OCI-LY3 (cell line): ENCODE data around the gene AHSG.

ENCODE experiments used
- H2AFZ ChIP-seq: fragments of 200-600, 300-600 bp; shearing (Covaris generic); 2 replicates; pipeline ENCODE4 v1.6.0; 2014; ENCODE audit warnings: antibody characterized with exemption, low read depth, low read length
- H3K27ac ChIP-seq: fragments of 200-600, 300-600 bp; sonication (generic); 2 replicates; pipeline ENCODE4 v1.5.1; 2014; ENCODE audit warnings: mild to moderate bottlenecking, low read length, moderate library complexity, mixed read lengths
- H3K27me3 ChIP-seq: fragments of 200-600, 300-600 bp; sonication (generic); 2 replicates; pipeline ENCODE4 v1.6.1; 2014; ENCODE audit warnings: low read depth, low read length, mixed read lengths
- H3K36me3 ChIP-seq: fragments of 200-600, 300-600 bp; sonication (generic); replicated peaks from 2 replicates; pipeline ENCODE3; 2014; ENCODE audit warnings: low read depth, low read length, mixed read lengths
- H3K4me1 ChIP-seq: fragments of 300-600, 200-600 bp; sonication (generic); 2 replicates; pipeline ENCODE4 v1.6.1; 2014; ENCODE audit warnings: low read length, mixed read lengths
- H3K4me2 ChIP-seq: fragments of 200-600, 300-600 bp; sonication (generic); 2 replicates; pipeline ENCODE4 v1.6.1; 2014; ENCODE audit warnings: low read length, mixed read lengths
- H3K4me3 ChIP-seq: fragments of 300-600, 200-600 bp; sonication (generic); 2 replicates; pipeline ENCODE4 v1.5.1; 2014; ENCODE audit warnings: antibody characterized with exemption, mild to moderate bottlenecking, low read length, moderate library complexity
- H3K79me2 ChIP-seq: fragments of 300-600, 200-600 bp; shearing (Covaris generic); 2 replicates; pipeline ENCODE4 v1.6.1; 2014; ENCODE audit warnings: mild to moderate bottlenecking, low read length, mixed read lengths
- H3K9ac ChIP-seq: fragments of 300-600, 200-600 bp; shearing (Covaris generic); 2 replicates; pipeline ENCODE4 v1.6.0; 2014; ENCODE audit warnings: mild to moderate bottlenecking, low read length, moderate library complexity
- H3K9me3 ChIP-seq: fragments of 200-600, 300-600 bp; shearing (Covaris generic); 2 replicates; pipeline ENCODE4 v1.6.1; 2014; ENCODE audit warnings: low read length, mixed read lengths; ENCODE audit not compliant: insufficient read depth
- H4K20me1 ChIP-seq: fragments of 200-600, 300-600 bp; sonication (generic); 2 replicates; pipeline ENCODE4 v1.6.1; 2016; ENCODE audit warnings: low read length, mixed read lengths; ENCODE audit not compliant: insufficient read depth
- CTCF ChIP-seq: fragments of 200-600, 300-600 bp; sonication (generic); IDR thresholded peaks from 2 replicates; pipeline ENCODE4 v1.5.1; 2014; ENCODE audit warnings: antibody characterized with exemption, low read length, low read depth
- EZH2phosphoT487 ChIP-seq: fragments of 200-600 bp; shearing (Covaris generic); IDR thresholded peaks from 2 replicates; pipeline ENCODE4 v1.6.1; 2018; ENCODE audit warnings: antibody characterized with exemption, mixed run types, low read depth

Gene AHSG

DNA sequence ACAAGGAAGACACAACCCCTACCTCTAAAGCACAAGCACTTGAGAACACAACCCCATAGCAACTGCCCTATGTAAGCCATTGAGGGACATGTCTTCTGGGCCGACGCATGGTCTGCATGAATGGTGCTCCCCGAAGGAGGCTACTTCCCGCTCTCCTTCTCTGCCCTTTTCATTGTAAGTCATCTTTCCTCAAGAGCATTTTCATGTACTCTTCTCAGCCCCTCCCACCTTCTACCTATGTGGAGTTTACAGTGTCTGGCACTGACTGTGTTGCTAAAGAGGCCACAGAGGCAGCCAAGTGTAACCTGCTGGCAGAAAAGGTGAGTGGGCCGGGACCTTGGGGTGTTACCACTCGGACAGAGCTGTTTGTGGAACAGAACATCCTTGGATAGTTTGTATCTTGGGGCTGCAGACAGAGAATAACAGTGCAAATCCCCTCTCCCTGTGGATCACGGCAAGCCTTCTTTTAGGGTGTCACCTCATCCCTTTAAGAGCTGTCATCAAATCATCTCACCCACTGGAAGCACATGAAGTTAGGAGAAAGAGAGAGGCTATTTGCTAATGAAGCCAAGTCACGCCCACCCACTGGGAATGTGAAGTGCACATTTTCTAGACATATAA, 5.6 kb downstream of the AHSG start:
- Histone ChIP-seq H4K20me1 (no peaks in the 10 kb centered on the region), H3K4me1 (peaks cover 17% of the 10 kb centered on the region), H3K9me3 (no peaks in the 10 kb centered on the region), H3K79me2 (no peaks in the 10 kb centered on the region), H2AFZ (no peak overlapping the region), H3K9ac (no peak overlapping the region), H3K27ac (no peak overlapping the region), H3K27me3 (peaks cover 42% of the 10 kb centered on the region), H3K4me3 (no peak overlapping the region), H3K36me3 (no peaks in the 10 kb centered on the region), H3K4me2 (no peak overlapping the region)
- TF ChIP-seq CTCF (no peak), EZH2phosphoT487 (no peak)

DNA sequence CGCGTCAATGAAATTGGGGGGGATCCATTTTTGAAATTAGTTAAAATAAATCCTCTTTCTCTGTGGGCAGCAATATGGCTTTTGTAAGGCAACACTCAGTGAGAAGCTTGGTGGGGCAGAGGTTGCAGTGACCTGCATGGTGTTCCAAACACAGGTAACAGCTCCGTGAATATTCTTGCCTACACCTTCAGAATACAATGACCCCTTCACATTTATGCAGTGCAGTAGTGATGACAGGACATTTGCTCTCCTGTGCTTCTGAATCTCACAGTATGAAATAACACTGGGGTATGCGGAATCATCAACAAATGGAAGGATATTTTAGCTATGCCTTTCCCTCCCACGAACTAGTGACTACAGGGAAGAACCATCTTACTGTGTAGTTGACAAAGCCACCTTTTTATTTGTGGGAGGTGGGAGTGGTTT, 6.9 kb downstream of the AHSG start:
- H3K4me2 ChIP-seq = no peak overlapping the region
- no peak overlapping the region for H3K4me3 ChIP-seq
- peaks cover 34% of the 10 kb centered on the region for H3K27me3 ChIP-seq
- no peaks in the 10 kb centered on the region for H4K20me1 ChIP-seq
- no peak overlapping the region for H3K9ac ChIP-seq
- H3K27ac ChIP-seq = no peak overlapping the region
- no peaks in the 10 kb centered on the region for H3K36me3 ChIP-seq
- TF ChIP-seq EZH2phosphoT487 = no peak
- TF ChIP-seq CTCF = no peak
- no peaks in the 10 kb centered on the region for H3K79me2 ChIP-seq
- no peaks in the 10 kb centered on the region for H3K9me3 ChIP-seq
- H3K4me1 ChIP-seq = peaks cover 8% of the 10 kb centered on the region
- H2AFZ ChIP-seq = no peak overlapping the region

GRCh38 chr3:186620213-186621092, 7.6 kb downstream of the AHSG start:
- Histone ChIP-seq H3K27ac (no peak overlapping the region), H3K9me3 (no peaks in the 10 kb centered on the region), H2AFZ (no peak overlapping the region), H3K9ac (no peak overlapping the region), H3K4me2 (no peak overlapping the region), H3K27me3 (peaks cover 34% of the 10 kb centered on the region), H3K36me3 (no peaks in the 10 kb centered on the region), H3K4me3 (no peak overlapping the region), H3K4me1 (peaks cover 8% of the 10 kb centered on the region), H4K20me1 (no peaks in the 10 kb centered on the region), H3K79me2 (no peaks in the 10 kb centered on the region)
- TF ChIP-seq EZH2phosphoT487 (no peak), CTCF (no peak)

GRCh38 chr3:186621894-186622650, 9.2 kb downstream of the AHSG start:
- no peak for TF ChIP-seq EZH2phosphoT487
- TF ChIP-seq CTCF = no peak
- Histone ChIP-seq H3K79me2 (no peaks in the 10 kb centered on the region), H4K20me1 (no peaks in the 10 kb centered on the region), H3K27ac (no peak overlapping the region), H2AFZ (no peak overlapping the region), H3K4me1 (peaks cover 5% of the 10 kb centered on the region), H3K9me3 (no peaks in the 10 kb centered on the region), H3K4me2 (no peak overlapping the region), H3K4me3 (no peak overlapping the region), H3K36me3 (no peaks in the 10 kb centered on the region), H3K9ac (no peak overlapping the region), H3K27me3 (peaks cover 34% of the 10 kb centered on the region)
